Keratinocyte (primary cell): ENCODE data around the gene ECE1. TPM values are rescaled to one million over a fixed set of nuclear protein-coding genes. Genes with fewer than 3 reads are reported as not detected.
A peak's percentile ranks its signal among the peaks of the same experiment; 100 is the strongest.

ENCODE experiments used
- DNase-seq: peaks from one replicate; pipeline ENCODE4 v3.0.0-alpha.2; 2011; ENCODE audit warnings: low read depth, missing footprints, low spot score
- FAIRE-seq: peaks from 2 replicates; lab custom pipeline; 2011; peaks lifted over from hg19 to GRCh38; lab: Jason Lieb, UNC
- H2AFZ ChIP-seq: 2 replicates; pipeline ENCODE4 v1.6.0; 2012; ENCODE audit warnings: low read length, control low read depth, inconsistent platforms; ENCODE audit not compliant: control insufficient read depth
- H3K27ac ChIP-seq: 2 replicates; pipeline ENCODE4 v1.5.1; 2011; ENCODE audit warnings: low read length; ENCODE audit not compliant: control insufficient read depth, insufficient read depth
- H3K27me3 ChIP-seq: 3 replicates; pipeline ENCODE4 v1.6.0; 2011; ENCODE audit warnings: low read length; ENCODE audit not compliant: control insufficient read depth, insufficient read depth; ENCODE audit errors: extremely low read depth
- H3K36me3 ChIP-seq, 2 experiments: 2 replicates in 1 of 2; 3 replicates in 1 of 2; pipeline ENCODE4 v1.5.1; 2011; ENCODE audit warnings: low read length in 2 of 2, mild to moderate bottlenecking in 1 of 2; ENCODE audit not compliant: control insufficient read depth in 2 of 2, insufficient read depth in 2 of 2; ENCODE audit errors: extremely low read depth in 1 of 2
- H3K4me1 ChIP-seq: 3 replicates; pipeline ENCODE4 v1.5.1; 2011; ENCODE audit warnings: low read length; ENCODE audit not compliant: control insufficient read depth, insufficient read depth; ENCODE audit errors: extremely low read depth
- H3K4me2 ChIP-seq: 3 replicates; pipeline ENCODE4 v1.6.0; 2011; ENCODE audit warnings: low read depth, low read length; ENCODE audit not compliant: control insufficient read depth, insufficient read depth; ENCODE audit errors: extremely low read depth
- H3K4me3 ChIP-seq, 3 experiments: fragments of 200-600 bp in 1 of 3; sonication (generic) in 1 of 3; 2 replicates in 2 of 3; 3 replicates in 1 of 3; pipeline ENCODE4 v1.5.1; 2011 to 2016; ENCODE audit warnings: low read length in 3 of 3, mild to moderate bottlenecking in 3 of 3, control low read depth in 2 of 3, inconsistent platforms in 1 of 3, low read depth in 1 of 3, mixed read lengths in 1 of 3, mixed run types in 1 of 3, moderate library complexity in 1 of 3; ENCODE audit not compliant: control insufficient read depth in 2 of 3, insufficient read depth in 2 of 3; ENCODE audit errors: extremely low read depth in 1 of 3
- H3K79me2 ChIP-seq: 2 replicates; pipeline ENCODE4 v1.6.0; 2012; ENCODE audit warnings: low read length; ENCODE audit not compliant: control insufficient read depth, insufficient read depth
- H3K9ac ChIP-seq: 3 replicates; pipeline ENCODE4 v1.6.0; 2011; ENCODE audit warnings: low read length; ENCODE audit not compliant: control insufficient read depth, insufficient read depth; ENCODE audit errors: extremely low read depth
- H3K9me1 ChIP-seq: 3 replicates; pipeline ENCODE4 v1.6.0; 2011; ENCODE audit warnings: low read length; ENCODE audit not compliant: control insufficient read depth, insufficient read depth; ENCODE audit errors: extremely low read depth
- H3K9me3 ChIP-seq: 2 replicates; pipeline ENCODE4 v1.5.1; 2012; ENCODE audit warnings: low read depth, low read length; ENCODE audit not compliant: control insufficient read depth
- H4K20me1 ChIP-seq: 3 replicates; pipeline ENCODE4 v1.6.0; 2011; ENCODE audit warnings: low read length; ENCODE audit not compliant: control insufficient read depth, insufficient read depth; ENCODE audit errors: extremely low read depth
- EZH2 ChIP-seq: IDR thresholded peaks from one replicate; pipeline ENCODE4 v1.6.1; 2012; ENCODE audit warnings: inconsistent platforms, mild to moderate bottlenecking, low read length, moderate library complexity
- dilution Hi-C: fragments of 300-500 bp; cut with MboI; formaldehyde crosslinking; loops from one replicate; pipeline ENCODE4 v1.7.0; 2020; ENCODE audit warnings: low sequenced_read_pairs; ENCODE audit not compliant: extremely low pct_ligation_motif_present
- polyA plus RNA-seq, 5 experiments: library from polyadenylated mRNA; depleted of rRNA in 3 of 5; stranded (reverse) in 3 of 5; stranded (forward) in 1 of 5; unstranded in 1 of 5; fragments of >200 nt; gene quantifications; 1 replicate in 1 of 5; 2 replicates in 3 of 5; 3 replicates in 1 of 5; pipeline versions ENCODE4 v1.2.1 to v1.2.3, GENCODE V29; 2011 to 2012; ENCODE audit warnings: missing spikeins in 2 of 5, low read depth in 1 of 5, low replicate concordance in 1 of 5
- TF ChIP-seq, protein P1 (sequence below), 3 experiments: IDR thresholded peaks in 1 of 3; conservative IDR thresholded peaks in 1 of 3; optimal IDR thresholded peaks in 1 of 3; 2 replicates in 2 of 3; 3 replicates in 1 of 3; pipeline versions ENCODE3 to v1.5.1; 2011; ENCODE audit warnings: low read length in 3 of 3, mild to moderate bottlenecking in 3 of 3, moderate library complexity in 2 of 3, control low read depth in 1 of 3, inconsistent platforms in 1 of 3; ENCODE audit not compliant: insufficient read depth in 2 of 3; ENCODE audit errors: extremely low read depth in 1 of 3

Gene ECE1
- polyA plus RNA-seq, 1 donor (not counting 4 experiments of a cell fraction or from before 2014, with no cell fraction given) = 59.1 TPM

DNA sequence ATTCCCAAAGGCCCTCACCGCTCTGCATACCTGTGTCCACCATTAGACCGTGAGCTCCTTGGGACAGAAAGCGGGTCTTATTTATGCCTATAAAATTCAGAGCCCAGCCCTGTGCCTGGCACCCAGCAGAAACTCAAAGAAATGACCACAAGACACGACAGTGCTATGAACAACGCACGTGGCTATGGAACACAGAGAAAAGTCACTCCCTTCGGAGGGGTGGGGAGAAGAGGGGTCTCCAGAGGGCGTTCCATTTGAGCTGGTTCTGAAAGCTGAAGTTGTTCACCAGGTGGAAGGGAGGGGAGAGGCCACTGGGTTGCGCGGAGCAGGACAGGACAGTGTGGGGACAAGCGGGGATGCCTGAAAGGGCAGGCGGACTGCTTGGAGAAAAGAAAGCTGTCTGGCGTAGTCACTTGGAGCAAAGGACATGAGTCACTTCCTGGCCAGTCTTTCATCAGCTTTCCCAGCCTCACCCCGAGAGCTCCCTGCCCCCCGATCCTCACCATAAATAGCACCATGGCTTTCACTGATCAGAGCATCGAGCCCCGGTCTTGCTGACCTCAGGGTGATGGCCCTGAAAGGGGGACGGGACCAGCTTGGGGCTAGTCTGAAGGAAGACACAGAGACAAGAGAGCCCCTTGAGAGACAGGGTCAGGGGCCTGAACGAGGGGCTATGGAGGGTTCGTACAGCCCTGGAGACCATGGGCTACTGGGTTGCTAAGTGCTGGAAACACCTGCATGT lies 28.5 kb downstream of the ECE1 start:
- Histone ChIP-seq H4K20me1 (no peaks in the 10 kb centered on the region), H3K4me1 (peaks cover 40% of the 10 kb centered on the region), H2AFZ (no peak overlapping the region), H3K9ac (peak overlapping the region; percentile 42), H3K4me3 (peak overlapping the region in 1 of 3 experiments; percentile 30), H3K27ac (peak overlapping the region; percentile 65), H3K9me1 (no peaks in the 10 kb centered on the region), H3K79me2 (no peaks in the 10 kb centered on the region), H3K27me3 (no peaks in the 10 kb centered on the region), H3K36me3 (peaks cover 9 to 14% of the 10 kb centered on the region in 2 experiments), H3K4me2 (peak overlapping the region; percentile 51), H3K9me3 (no peaks in the 10 kb centered on the region)
- no peak for DNase-seq
- TF ChIP-seq, protein P1, sequence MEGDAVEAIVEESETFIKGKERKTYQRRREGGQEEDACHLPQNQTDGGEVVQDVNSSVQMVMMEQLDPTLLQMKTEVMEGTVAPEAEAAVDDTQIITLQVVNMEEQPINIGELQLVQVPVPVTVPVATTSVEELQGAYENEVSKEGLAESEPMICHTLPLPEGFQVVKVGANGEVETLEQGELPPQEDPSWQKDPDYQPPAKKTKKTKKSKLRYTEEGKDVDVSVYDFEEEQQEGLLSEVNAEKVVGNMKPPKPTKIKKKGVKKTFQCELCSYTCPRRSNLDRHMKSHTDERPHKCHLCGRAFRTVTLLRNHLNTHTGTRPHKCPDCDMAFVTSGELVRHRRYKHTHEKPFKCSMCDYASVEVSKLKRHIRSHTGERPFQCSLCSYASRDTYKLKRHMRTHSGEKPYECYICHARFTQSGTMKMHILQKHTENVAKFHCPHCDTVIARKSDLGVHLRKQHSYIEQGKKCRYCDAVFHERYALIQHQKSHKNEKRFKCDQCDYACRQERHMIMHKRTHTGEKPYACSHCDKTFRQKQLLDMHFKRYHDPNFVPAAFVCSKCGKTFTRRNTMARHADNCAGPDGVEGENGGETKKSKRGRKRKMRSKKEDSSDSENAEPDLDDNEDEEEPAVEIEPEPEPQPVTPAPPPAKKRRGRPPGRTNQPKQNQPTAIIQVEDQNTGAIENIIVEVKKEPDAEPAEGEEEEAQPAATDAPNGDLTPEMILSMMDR (optimal IDR thresholded peaks at IDR 0.05 in 1 of 3, IDR thresholded peaks at IDR 0.05 in 1 of 3, conservative IDR thresholded peaks at IDR 0.05 in 1 of 3; ENCODE audit: extremely low read depth in 1 of 3, insufficient read depth in 2 of 3, low read length in 3 of 3) = no peak
- no peak for TF ChIP-seq EZH2
- dilution Hi-C loops = no loop called here
- FAIRE-seq = peak; percentile 90

DNA sequence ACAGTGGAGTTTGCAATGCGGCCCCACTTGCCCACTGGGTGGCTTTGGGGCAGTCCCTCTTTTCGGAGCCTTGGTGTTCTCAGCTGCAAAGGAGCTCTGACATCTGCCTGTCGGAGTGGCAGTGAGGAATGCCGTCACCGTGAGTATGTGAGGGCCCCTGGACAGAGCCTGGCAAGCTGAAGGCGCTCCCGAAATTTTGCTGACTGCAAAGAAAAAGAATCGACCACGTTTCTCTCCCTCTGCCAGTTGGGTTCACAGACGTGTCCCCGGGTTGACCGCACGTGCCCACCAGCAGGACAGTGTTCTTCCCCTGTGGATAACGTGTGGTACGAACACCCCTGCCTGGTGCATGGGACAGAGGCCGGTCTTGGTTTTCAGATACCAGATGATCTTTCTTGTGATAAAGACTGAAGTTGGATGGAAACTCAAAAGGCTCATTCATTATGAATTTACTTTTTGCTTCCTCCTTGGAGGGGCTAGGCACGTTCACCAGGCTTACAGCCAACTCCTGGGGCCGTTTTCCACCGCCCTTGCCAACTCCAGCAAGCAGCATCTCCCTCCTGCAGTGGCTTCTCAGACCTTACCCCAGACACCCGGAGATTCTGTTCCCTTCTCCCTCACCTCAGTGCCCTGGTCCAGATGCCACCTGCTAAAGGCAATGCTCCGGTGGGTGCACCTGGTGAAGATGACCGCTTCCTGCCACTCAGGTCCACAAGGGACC lies 29.7 kb downstream of the ECE1 start:
- Histone ChIP-seq H3K4me1 (peaks cover 40% of the 10 kb centered on the region), H3K36me3 (peaks cover 4 to 9% of the 10 kb centered on the region in 2 experiments), H3K79me2 (no peaks in the 10 kb centered on the region), H3K27me3 (no peaks in the 10 kb centered on the region), H3K4me2 (no peak overlapping the region), H2AFZ (no peak overlapping the region), H3K9ac (no peak overlapping the region), H3K4me3 (no peak overlapping the region), H3K9me1 (no peaks in the 10 kb centered on the region), H3K9me3 (no peaks in the 10 kb centered on the region), H4K20me1 (no peaks in the 10 kb centered on the region), H3K27ac (no peak overlapping the region)
- no peak for TF ChIP-seq EZH2
- TF ChIP-seq, protein P1 (optimal IDR thresholded peaks at IDR 0.05 in 1 of 3, IDR thresholded peaks at IDR 0.05 in 1 of 3, conservative IDR thresholded peaks at IDR 0.05 in 1 of 3; ENCODE audit: extremely low read depth in 1 of 3, insufficient read depth in 2 of 3, low read length in 3 of 3) = no peak
- FAIRE-seq (no peak), DNase-seq (no peak)
- dilution Hi-C loops = no loop called here
